Cardiac muscle cell (in vitro differentiated cells and primary cell): ENCODE measurements around the gene DNAJC16. TPM values are rescaled to one million over a fixed set of nuclear protein-coding genes. Genes with fewer than 3 reads are reported as not detected.
A peak's percentile ranks its signal among the peaks of the same experiment; 100 is the strongest.

ENCODE experiments used
- DNase-seq, 2 donors: peaks; one replicate each; pipeline versions ENCODE4 v3.0.0 to v3.0.0-alpha.2; 2010 to 2017; ENCODE audit warnings: low read depth in 1 of 2, low spot score in 1 of 2
- H3K27ac ChIP-seq: fragments of 200-600 bp; sonication (generic); 2 replicates; pipeline ENCODE4 v1.5.1; 2016
- H3K27me3 ChIP-seq: fragments of 200-600 bp; sonication (generic); 2 replicates; pipeline ENCODE4 v1.6.0; 2016; ENCODE audit warnings: control low read depth
- H3K36me3 ChIP-seq: fragments of 200-600 bp; sonication (generic); 2 replicates; pipeline ENCODE4 v1.5.1; 2016; ENCODE audit warnings: control low read depth
- H3K4me1 ChIP-seq: fragments of 200-600 bp; sonication (generic); 2 replicates; pipeline ENCODE4 v1.8.1; 2017; ENCODE audit warnings: low read depth, mild to moderate bottlenecking, mixed run types
- H3K4me3 ChIP-seq: fragments of 200-600 bp; sonication (generic); 2 replicates; pipeline ENCODE4 v1.5.1; 2016; ENCODE audit warnings: mild to moderate bottlenecking
- H3K9me3 ChIP-seq: fragments of 200-600 bp; sonication (generic); 2 replicates; pipeline ENCODE4 v1.5.1; 2017; ENCODE audit warnings: low read depth, mild to moderate bottlenecking, control low read depth
- polyA plus RNA-seq: library from polyadenylated mRNA; unstranded; fragments of >200 nt; fragmentation: Nextera tagmentation; extraction: Ambion mirVana; gene quantifications from 2 replicates; pipeline ENCODE4 v1.2.1, GENCODE V29; 2016
- total RNA-seq: library from RNA; depleted of rRNA; stranded (reverse); fragments of >200 nt; gene quantifications from 2 replicates; pipeline ENCODE4 v1.2.3, GENCODE V29; 2016
- TF ChIP-seq, protein P1 (sequence below): IDR thresholded peaks from 2 replicates; pipeline ENCODE4 v1.5.1; 2012; ENCODE audit warnings: low read depth, mild to moderate bottlenecking, low read length

Gene DNAJC16
- total and polyA plus RNA-seq, 2 experiments from 2014 or later: 9.4 to 17.8 TPM

DNA sequence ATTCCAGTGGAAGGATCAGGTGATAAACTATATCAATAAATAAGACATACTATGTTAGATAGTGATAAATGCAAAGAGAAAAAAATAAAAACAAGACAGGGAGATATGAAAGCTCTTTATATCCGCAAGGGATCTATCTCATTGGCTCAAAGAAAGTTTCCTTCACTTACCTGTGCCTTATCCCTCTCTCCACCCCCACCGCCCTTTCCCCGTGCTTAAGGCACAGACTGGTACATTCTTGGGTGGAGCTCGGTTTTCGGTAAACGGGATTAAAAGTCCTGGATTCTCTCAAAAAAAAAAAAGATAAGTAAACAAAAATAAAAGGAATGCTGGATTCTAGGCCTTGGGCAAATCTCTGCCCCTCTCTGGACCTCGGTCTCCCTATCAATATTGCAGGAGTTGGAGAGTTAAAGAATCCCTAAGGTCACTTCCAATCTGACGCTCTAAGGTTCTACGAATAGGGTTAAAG is 593 bp upstream of the DNAJC16 start:
- H3K4me1 ChIP-seq: peaks cover 36% of the 10 kb centered on the region
- peaks cover 4% of the 10 kb centered on the region for H3K36me3 ChIP-seq
- no peaks in the 10 kb centered on the region for H3K9me3 ChIP-seq
- H3K27me3 ChIP-seq: no peaks in the 10 kb centered on the region
- peak overlapping the region; percentile 68 for H3K4me3 ChIP-seq
- DNase-seq: peak in 1 of 2 donors; percentile 12
- TF ChIP-seq, protein P1, sequence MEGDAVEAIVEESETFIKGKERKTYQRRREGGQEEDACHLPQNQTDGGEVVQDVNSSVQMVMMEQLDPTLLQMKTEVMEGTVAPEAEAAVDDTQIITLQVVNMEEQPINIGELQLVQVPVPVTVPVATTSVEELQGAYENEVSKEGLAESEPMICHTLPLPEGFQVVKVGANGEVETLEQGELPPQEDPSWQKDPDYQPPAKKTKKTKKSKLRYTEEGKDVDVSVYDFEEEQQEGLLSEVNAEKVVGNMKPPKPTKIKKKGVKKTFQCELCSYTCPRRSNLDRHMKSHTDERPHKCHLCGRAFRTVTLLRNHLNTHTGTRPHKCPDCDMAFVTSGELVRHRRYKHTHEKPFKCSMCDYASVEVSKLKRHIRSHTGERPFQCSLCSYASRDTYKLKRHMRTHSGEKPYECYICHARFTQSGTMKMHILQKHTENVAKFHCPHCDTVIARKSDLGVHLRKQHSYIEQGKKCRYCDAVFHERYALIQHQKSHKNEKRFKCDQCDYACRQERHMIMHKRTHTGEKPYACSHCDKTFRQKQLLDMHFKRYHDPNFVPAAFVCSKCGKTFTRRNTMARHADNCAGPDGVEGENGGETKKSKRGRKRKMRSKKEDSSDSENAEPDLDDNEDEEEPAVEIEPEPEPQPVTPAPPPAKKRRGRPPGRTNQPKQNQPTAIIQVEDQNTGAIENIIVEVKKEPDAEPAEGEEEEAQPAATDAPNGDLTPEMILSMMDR: no peak
- peak overlapping the region; percentile 100 for H3K27ac ChIP-seq

DNA sequence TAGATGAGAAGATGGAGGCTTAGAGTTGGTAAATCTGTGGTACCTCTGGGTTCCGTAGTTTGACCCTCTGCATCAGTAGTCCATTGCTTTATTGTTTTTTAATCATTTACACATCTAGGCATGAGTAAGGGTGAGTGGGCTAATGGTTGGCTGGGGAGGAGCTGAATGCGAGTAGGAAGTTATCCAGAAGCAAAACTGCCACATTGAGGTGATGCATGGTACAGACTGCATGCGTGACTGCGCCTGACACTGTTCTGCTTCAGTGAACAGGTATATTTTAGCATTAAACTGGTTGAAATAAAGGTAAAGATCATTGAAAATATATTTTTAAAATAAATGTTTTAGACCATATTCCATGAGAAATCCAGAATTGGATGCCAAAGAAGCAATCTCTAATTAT is 4.4 kb downstream of the DNAJC16 start:
- no peak overlapping the region for H3K27ac ChIP-seq
- TF ChIP-seq, protein P1: no peak
- no peaks in the 10 kb centered on the region for H3K27me3 ChIP-seq
- H3K9me3 ChIP-seq: no peaks in the 10 kb centered on the region
- DNase-seq: no peak
- peaks cover 10% of the 10 kb centered on the region for H3K36me3 ChIP-seq
- H3K4me1 ChIP-seq: peaks cover 9% of the 10 kb centered on the region
- H3K4me3 ChIP-seq: no peak overlapping the region

DNA sequence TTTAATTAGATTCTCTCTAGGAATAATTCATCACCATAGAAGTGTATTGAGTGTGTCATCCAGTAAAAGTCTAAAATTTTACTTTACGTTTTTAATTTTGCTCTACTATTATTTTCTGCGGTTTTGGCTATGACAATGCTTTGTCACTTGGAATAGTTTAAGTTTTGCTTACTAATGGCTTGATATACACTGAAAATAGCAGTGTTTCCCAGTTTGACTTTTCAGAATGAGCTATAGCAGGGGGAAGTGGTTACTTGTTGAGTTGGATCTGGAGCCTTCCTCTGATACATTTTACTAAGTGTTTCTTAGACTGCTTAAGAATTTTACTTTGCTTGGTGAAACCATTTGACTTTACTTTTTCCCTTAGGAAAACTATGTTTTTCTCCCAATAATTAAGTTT is 5.0 kb downstream of the DNAJC16 start:
- H3K27ac ChIP-seq: no peak overlapping the region
- TF ChIP-seq, protein P1: no peak
- H3K4me1 ChIP-seq: peaks cover 7% of the 10 kb centered on the region
- DNase-seq: no peak
- H3K4me3 ChIP-seq: no peak overlapping the region
- H3K9me3 ChIP-seq: no peaks in the 10 kb centered on the region
- H3K27me3 ChIP-seq: no peaks in the 10 kb centered on the region
- H3K36me3 ChIP-seq: peaks cover 16% of the 10 kb centered on the region

DNA sequence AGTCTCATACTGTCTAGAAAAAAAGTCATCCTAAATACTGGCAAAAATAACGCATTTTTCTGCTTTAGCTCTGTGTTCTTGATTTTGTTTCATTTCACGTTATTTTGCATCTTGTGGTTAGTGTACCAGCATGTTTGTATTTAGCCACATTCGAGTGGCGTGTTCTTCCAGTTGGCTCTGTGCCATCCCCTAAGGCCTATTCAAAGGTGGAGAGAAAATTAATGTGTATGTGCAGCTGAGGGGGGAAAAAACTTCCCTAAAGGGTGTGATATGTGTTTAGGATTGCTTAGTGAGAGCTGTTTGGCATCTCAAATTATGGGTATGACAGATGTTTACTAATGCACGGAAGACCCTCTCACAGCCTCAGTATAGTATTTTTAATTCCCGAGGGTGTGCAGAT is 12.1 kb downstream of the DNAJC16 start:
- Histone ChIP-seq H3K36me3 (peaks cover 45% of the 10 kb centered on the region), H3K4me3 (no peak overlapping the region), H3K27me3 (no peaks in the 10 kb centered on the region), H3K9me3 (no peaks in the 10 kb centered on the region), H3K4me1 (no peaks in the 10 kb centered on the region), H3K27ac (no peak overlapping the region)
- no peak for DNase-seq
- TF ChIP-seq, protein P1: no peak

DNA sequence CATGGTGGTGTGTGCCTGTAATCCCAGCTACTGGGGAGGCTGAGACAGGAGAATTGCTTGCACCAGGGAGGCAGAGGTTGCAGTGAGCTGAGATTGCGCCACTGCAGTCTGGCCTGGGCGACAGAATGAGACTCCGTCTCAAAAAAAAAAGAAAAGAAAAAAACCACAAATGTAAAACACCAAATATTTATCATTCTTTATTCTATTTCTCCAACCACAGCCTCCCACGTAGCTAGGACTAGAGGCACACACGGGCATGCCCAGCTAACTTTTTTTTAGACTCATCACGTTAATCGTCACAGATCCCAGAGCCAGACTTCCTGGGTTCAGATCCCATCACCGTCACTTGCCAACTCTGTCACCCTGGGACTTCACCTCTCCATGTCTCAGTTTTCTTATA is 13.5 kb downstream of the DNAJC16 start:
- no peak overlapping the region for H3K4me3 ChIP-seq
- no peaks in the 10 kb centered on the region for H3K4me1 ChIP-seq
- TF ChIP-seq, protein P1: no peak
- no peak overlapping the region for H3K27ac ChIP-seq
- H3K9me3 ChIP-seq: no peaks in the 10 kb centered on the region
- no peaks in the 10 kb centered on the region for H3K27me3 ChIP-seq
- DNase-seq: peak in 1 of 2 donors; percentile 70
- H3K36me3 ChIP-seq: peaks cover 49% of the 10 kb centered on the region

DNA sequence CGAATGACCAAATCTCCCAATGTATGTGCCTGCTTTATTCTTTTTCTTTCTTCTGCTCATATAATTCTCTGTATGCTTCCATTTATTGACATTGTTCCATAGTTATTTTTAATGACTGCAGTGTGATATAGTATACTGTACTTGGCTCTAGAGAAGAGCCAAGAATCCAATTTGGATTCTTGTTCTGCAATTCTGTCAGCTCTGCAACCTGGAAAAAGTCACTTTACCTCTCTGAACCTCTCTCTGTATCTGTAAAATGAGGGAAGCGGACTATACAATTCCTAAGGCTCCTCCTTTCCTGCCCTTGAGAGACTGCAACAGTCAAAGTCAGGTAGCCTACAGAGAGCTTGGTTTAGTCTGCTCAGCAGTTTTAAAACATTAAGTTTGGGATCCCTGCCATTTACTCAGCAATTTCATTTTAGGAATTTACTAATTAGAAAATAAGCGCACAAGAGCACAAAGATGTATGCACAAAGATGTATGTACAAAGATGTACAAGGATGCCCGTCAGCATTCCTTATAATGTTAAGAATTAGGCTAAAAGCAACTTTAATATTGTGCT is 14.7 kb downstream of the DNAJC16 start:
- Histone ChIP-seq H3K9me3 (no peaks in the 10 kb centered on the region), H3K4me3 (no peak overlapping the region), H3K27ac (no peak overlapping the region), H3K27me3 (no peaks in the 10 kb centered on the region), H3K36me3 (peaks cover 52% of the 10 kb centered on the region), H3K4me1 (no peaks in the 10 kb centered on the region)
- TF ChIP-seq, protein P1: no peak
- DNase-seq: no peak
